NCI-H748 (cell line): ENCODE data around the gene CTLA4.
"Not testable (repeated sequence)": the region's sequence is repeated elsewhere in the genome, so short reads cannot be mapped to it uniquely, and the experiment has no call there.

Source experiments
- DNase-seq: peaks from one replicate; lab custom pipeline; 2025; ENCODE audit not compliant: unreplicated experiment; lab: John Stamatoyannopoulos, UW

The CTLA4 gene

DNA sequence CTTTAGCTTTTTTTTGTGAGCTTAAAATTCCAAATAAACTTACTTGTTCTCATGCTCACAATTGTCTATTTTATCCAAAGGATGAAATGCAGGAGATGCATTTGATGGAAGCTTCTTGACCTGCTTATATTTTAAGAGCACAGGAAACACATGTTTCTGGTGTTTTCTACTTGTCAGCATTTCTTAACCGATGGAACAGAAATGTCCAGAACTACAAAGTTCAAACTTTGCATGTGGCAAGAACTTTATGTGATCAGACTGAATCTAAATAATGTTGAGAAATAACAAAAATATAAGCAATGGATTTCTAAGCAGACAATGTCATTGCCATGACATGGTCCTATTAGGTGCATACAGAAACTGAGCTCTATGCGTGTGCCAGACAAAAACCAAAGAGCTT is 9.9 kb upstream of the CTLA4 start:
- DNase-seq, result no peak

DNA sequence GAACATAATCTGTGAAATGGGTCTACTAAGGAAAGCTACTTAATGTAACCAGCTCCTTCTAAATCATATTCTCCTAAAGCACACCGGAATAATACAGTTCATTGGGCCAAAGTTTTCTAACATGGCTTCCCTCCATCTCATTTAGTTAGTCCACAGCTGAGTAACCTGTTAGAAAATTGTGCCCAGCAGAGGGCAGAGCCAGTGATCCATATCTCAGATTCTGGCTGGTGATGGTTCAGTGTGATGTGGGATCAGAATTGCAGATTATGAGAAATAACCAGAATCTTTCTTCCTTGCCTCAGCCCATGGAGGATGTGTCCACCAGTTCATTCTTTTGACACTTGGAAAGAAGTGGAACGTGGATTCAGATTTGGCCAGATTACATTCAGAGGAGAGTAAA is 9.4 kb upstream of the CTLA4 start:
- DNase-seq, result no peak

DNA sequence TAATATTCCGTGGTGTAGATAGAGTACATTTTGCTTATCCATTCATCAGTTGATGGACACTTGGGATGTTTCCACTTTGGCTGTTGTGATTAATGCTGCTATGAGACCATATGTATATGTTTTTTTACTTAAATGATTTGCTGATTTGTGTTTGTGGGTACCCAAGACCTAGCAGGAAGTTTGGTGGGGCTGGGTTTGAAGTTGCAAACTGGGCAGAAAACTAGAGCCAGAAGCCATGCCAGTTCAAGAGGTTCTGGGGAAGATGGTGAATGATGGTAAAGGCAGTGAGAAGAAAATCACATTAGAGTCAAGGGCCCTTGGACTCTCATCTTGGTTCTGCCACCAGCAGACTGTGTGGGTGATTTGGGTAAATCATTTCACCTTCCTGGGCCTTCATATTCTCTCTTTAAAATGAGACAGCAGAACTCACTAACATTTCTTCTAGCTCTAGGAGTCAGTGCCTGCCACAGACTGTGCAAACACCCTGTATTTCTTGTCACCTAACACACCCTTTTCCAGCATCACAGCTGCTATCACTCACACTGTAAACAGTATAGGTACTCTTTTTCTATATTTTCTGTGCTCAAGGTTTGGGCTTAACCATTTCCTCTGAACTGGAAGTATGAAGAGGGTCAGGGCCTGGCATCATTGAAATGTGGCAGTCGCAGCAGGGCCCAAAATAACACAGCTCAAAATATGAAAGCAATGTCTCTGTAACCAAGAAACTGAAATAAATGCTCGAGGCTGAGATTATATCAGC is 8.4 kb upstream of the CTLA4 start:
- no peak for DNase-seq

DNA sequence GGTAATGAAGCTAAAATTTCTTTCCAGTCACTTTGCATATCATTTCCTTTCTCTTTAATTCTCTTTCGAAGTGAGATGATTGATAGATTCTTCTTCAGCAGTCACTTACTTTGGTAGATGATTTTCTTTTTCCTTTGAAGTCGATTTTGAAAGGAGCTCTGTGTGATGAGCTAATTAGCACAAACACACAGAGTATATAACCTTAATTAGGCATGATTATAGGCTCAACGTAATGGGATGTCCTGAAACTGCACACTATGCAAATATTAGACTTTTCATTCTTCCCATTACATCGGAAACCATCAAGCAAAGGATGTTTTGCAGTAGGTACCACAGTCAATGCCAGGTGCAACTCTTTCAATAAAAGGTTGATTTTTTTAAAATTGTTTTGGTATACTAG is 6.4 kb upstream of the CTLA4 start:
- DNase-seq, result peak; percentile 95

DNA sequence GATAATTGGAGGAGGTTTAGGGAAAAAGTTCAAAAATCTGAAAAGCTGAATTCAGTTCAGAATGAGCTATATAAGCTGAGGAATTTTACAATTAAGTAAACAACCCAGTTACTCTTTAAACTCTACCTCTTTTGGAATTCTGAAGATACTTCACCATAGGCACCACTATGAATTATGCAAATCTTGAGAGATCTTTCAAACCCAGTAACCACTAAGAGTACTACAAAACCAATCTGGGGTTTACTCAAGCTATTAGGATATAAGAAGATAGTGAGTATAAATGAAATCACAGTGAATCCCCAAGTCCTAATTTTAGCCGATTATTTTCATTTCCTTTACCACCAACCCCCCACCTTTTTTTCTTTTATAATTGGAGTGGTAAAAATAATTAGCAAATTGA is 6.0 kb upstream of the CTLA4 start:
- no peak for DNase-seq

DNA sequence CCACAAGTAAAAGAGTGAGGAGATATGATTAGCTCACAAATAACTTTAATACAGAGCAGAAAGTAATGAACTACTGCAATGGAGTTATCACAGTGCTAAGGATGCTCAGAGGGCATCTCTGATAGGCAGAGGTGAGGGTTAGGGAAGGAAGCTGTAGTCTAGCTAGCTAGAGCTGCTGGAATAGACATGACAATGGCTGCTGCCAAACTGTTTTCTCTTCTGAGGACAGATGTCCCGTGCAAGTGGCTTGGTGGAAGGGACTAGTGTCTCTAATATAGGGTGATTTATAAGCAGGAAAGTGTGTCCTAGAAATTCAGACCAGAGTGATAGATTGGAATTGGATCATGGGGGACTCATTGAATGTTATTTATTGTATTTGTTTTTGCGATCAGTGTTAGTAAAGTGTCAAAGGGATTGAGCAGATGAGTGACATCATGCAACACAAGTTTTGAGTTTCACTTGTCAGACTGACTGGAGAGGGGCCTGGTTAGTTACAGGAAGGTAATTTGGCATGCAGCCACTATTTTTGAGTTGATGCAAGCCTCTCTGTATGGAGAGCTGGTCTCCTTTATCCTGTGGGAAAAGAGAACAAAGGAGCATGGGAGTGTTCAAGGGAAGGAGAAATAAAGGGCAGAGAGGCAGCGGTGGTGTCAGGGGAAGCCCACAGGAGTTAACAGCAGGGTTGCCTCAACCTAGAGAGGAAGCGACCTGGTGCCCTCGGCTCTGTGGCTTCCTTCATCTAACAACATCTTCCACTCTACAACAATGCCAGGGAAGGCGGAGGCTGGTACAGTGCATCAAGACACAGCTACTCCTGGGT is 1.9 kb downstream of the CTLA4 start:
- DNase-seq, result peak; percentile 65

DNA sequence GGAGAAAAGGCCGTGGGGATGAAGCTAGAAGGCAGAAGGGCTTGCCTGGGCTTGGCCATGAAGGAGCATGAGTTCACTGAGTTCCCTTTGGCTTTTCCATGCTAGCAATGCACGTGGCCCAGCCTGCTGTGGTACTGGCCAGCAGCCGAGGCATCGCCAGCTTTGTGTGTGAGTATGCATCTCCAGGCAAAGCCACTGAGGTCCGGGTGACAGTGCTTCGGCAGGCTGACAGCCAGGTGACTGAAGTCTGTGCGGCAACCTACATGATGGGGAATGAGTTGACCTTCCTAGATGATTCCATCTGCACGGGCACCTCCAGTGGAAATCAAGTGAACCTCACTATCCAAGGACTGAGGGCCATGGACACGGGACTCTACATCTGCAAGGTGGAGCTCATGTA is 2.9 kb downstream of the CTLA4 start:
- no peak for DNase-seq

DNA sequence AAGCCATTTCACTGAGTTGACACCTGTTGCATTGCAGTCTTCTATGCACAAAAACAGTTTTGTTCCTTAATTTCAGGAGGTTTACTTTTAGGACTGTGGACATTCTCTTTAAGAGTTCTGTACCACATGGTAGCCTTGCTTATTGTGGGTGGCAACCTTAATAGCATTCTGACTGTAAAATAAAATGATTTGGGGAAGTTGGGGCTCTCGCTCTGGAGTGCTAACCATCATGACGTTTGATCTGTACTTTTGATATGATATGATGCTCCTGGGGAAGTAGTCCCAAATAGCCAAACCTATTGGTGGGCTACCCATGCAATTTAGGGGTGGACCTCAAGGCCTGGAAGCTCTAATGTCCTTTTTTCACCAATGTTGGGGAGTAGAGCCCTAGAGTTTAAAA is 3.4 kb downstream of the CTLA4 start:
- DNase-seq, result no peak

DNA sequence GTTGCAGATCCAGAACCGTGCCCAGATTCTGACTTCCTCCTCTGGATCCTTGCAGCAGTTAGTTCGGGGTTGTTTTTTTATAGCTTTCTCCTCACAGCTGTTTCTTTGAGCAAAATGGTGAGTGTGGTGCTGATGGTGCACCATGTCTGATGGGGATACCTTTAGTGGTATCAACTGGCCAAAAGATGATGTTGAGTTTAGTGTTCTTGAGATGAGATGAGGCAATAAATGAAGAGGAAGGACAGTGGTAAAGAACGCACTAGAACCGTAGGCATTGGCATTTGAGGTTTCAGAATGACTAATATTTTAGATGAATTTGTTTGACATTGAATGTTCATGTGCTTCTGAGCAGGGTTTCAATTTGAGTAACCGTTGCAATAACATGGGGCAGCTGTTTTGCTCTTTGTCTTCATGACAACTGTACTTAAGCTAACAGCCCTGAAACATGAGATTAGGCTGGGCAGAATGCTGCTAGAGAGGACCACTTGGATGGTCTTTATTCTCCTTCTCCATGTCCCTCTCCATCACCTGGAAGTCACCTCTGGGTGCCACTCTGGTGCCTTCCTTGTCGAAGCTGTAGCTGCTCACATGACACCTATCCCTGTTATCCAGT is 3.9 kb downstream of the CTLA4 start:
- peak; percentile 5 for DNase-seq

DNA sequence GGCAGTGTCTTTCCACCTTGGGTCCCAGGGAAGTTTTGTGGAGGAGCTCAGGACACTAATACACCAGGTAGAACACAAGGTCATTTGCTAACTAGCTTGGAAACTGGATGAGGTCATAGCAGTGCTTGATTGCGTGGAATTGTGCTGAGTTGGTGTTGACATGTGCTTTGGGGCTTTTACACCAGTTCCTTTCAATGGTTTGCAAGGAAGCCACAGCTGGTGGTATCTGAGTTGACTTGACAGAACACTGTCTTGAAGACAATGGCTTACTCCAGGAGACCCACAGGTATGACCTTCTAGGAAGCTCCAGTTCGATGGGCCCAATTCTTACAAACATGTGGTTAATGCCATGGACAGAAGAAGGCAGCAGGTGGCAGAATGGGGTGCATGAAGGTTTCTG is 5.9 kb downstream of the CTLA4 start:
- DNase-seq, result no peak

DNA sequence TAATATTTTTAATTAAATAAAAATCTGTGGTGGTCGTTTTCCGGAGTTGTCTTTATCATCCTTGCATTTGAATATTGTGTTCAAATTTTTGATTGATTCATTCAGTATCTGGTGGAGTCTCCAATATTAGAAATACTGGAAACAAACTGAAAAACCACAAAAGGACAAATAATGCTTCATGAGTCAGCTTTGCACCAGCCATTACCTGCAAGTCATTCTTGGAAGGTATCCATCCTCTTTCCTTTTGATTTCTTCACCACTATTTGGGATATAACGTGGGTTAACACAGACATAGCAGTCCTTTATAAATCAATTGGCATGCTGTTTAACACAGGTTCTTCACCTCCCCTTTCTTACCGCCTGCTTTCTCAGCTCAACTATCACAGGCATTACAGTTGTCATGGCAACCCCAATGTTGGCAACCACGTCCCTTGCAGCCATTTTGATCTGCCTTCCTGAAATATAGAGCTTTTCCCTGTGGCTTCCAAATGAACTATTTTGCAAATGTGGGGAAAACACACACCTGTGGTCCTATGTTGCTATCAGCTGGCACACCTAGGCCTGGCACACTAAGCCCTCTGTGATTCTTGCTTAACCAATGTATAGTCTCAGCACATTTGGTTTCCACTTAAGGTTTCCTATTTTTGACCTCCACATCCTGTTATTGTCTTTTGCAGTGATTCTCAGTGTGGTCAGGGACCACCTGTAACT is 6.5 kb downstream of the CTLA4 start:
- peak; percentile 48 for DNase-seq

DNA sequence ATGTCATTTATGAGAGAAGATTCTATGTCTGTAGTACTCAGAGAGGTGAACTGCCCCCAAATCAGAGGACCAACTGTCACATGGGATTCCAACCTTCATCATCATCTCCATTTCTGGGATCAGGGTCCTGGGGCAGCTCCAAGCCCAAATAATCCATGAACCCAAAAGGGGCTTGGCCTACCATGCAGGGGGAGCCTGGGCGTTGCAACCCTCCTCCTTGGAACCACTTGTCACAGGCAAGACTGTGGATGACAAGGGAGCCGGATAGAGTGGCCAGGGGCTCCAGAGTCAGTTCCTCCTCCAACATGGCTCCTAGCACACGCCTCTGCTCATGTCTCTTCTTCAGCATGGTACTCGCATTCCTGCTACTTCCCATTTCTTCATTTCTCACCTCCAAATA is 7.9 kb downstream of the CTLA4 start:
- DNase-seq, result no peak

DNA sequence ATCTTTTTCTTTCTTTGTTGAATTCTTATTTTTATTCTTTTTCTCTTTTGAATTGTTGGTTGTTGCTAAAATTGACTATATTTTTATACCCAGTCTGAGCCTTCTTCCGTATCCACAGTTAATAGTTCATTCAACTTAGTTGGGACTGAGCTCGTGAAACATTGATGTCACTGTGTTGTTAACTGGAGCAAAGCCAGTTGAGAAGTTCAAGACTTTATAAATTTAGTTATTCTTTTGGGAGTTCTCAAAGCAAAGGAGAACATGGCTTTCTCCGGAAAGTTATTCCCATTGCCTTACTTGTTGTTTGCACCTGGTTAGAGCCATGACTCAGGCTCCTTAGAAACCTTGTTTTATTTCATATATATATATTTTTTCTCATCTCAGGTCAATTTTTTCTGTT is 8.8 kb downstream of the CTLA4 start:
- no peak for DNase-seq

DNA sequence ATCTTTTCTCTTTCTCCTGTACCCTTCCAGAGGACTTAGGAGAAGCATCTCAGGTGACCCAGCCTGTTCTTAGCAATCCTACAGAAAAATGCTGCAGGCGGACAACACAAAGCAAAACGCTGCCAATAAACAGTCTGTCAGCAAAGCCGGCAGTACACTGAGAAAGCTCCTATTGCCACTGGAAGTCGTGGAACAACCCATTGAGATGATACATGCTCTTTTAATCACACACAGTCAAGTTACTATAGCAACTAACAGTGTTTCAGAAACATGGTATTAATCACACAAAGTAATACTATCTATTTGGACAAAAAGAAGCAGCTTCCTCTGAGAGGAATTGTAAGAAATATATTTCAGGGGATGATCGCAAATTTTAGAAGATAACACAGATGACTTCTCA is 10.5 kb downstream of the CTLA4 start:
- peak; percentile 34 for DNase-seq

DNA sequence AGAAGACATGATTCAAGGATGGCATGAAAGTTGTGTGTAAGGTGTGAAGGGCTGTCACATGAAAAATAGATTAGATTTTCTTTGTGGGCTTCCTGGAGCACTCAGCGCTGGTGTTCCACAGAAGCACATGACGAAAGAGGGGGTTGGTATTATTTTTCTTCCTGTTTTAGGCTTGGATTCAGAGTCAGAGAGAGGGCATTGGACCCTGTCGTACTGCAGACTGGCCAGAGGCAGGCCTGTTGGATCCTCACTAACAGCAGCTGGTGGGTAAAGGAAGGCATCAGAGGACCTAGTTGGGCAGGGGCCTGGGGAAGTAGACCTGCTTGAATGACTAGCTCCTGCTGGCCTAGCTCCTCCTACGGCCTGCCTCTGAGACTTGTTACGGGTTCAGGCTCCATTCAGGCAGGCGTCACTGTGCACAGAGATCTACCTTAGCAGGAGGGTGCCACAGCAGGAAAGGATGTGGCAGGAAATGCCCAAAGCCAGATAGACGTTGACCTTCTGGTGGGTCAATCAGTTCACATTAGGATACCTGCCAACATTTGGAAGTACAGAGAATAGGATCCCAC is 13.1 kb downstream of the CTLA4 start:
- no peak for DNase-seq

DNA sequence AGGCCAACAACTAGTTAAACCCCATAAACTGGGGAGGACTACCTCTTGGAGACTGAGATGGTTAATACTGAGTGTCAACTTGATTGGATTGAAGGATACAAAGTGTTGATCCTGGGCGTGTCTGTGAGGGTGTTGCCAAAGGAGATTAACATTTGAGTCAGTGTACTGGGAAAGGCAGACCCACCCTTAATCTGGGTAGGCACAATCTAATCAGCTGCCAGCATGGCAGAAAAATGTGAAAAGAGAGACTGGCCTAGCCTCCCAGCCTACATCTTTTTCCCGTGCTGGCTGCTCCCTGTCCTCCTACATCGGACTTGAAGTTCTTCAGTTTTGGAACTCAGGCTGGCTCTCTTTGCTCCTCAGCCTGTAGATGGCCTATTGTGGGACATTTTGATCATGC is 13.6 kb downstream of the CTLA4 start:
- DNase-seq, result not testable (repeated sequence)

DNA sequence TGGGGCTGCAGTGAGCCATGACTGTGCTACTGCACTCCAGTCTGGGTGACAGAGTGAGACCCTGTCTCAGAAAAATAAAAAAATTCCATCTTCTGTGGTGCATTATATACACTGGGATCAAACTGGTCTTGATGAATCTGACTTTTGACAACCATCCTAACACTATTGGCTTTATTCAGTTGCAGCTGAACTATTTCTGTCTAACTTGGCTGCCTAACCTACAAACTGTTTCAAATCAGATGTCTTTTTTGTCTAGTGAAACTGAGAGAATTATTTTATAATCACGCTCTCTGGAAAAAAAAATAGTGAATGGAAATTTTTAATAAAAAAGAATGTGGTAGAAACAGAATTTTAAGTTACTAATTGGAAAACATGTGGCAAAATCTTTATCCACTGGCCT is 15.0 kb downstream of the CTLA4 start:
- DNase-seq, result no peak

DNA sequence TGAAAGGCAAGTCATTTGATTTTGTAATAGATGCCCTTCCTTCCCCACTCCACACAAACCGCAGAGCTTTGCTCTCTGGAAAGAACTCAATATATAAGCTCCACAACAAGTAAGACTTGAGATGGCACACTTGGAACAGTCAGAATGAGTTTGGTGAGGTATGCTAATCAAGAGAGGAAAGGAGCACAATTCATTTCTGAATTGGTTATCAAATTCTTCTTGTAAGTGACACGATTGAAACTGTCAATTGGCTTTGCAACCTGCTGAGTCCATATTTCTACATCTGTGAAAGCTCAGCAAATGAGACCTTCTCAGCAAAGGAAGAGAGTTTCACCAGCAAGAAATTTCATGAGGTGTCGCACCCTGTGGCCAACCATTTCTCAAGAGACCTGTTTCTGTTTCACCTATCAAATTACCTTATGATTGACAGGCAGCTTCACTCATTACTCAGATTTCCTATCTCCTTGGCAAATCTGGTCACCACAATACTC is 19.1 kb downstream of the CTLA4 start:
- DNase-seq, result no peak

DNA sequence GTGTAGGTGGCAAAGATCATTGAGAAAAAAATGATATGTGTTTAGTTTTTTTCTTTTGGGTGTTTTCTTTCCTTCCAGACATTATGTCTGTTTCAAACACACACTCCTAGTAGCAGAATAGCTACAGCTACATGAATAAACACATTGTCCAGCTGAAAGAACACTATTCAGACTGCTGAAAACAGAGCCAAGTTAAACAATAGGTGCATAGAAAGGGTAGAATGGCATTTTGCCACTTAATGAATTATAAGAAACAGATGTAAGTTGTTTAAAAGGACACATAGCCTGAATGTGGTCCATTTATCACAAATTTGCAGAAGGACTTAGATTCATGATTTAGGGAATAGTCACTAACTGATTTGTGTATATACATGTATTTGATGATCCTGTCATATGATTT is 20.1 kb downstream of the CTLA4 start:
- DNase-seq, result peak; percentile 70

DNA sequence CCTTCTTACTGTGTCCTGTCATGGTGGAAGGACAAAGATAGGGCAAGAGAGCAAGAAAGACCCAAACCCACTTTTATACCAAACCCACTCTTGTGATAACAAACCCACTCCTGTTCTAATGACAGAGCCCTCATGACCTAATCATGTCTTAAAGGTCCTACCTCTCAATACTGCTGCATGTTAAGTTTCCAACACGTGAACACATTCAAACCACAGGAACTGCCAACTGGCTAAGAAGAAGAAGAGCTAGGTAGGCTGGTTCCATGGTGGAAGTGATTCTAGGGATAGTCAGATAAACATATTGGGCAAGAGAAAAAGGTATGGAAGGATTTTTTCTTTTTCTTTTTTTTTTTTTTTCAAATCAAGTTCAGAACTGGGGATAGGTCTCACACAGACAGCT is 22.0 kb downstream of the CTLA4 start:
- DNase-seq, result no peak

DNA sequence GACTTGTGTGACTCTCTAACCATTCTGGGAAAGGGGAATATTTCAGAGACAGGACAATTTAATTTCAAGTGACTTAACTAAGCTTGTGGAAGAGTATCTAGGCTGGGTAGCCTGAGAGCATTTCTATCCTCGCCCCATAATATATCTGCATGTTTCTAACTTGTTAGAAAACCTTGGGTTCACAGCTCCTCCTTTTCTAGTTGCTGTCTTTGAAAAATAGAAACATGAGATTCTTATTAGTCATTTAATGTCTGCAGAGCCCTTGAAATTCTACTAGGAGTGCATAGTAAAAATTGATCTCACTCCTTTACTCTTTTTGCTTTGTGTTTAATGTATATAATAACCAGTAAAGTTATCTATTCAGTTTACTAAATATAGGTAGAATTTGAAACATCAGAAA is 22.4 kb downstream of the CTLA4 start:
- DNase-seq, result no peak
